ENCODE measurements around the gene CDKAL1. TPM values are rescaled to one million over a fixed set of nuclear protein-coding genes. Genes with fewer than 3 reads are reported as not detected.
"Not testable (repeated sequence)": the region's sequence is repeated elsewhere in the genome, so short reads cannot be mapped to it uniquely, and the experiment has no call there.

Gene CDKAL1
- total RNA-seq, 1 donor from 2014 or later: 9.6 TPM

- no peaks in the 10 kb centered on the region for H3K27me3 Mint-ChIP-seq (ENCODE audit: low read depth)
- H3K4me1 Mint-ChIP-seq (ENCODE audit: low read depth): no peaks in the 10 kb centered on the region
- peaks cover 3% of the 10 kb centered on the region for H3K36me3 Mint-ChIP-seq (ENCODE audit: low read depth)
- DNase-seq (ENCODE audit: low spot score): no peak
- TF ChIP-seq CTCF (IDR thresholded peaks at IDR 0.05): no peak
- no peak overlapping the region for H3K4me3 Mint-ChIP-seq (ENCODE audit: unreplicated experiment)
- no peaks in the 10 kb centered on the region for H3K9me3 Mint-ChIP-seq (ENCODE audit: low read depth)
- no peak overlapping the region for H3K27ac Mint-ChIP-seq (ENCODE audit: unreplicated experiment)
These were observed 557.2 kb downstream of the CDKAL1 start for GRCh38 chr6:21091411-21091810.

GRCh38 chr6:21092231-21092772 lies 558.0 kb downstream of the CDKAL1 start:
- not testable (repeated sequence) for H3K27me3 Mint-ChIP-seq (ENCODE audit: low read depth); H3K27ac Mint-ChIP-seq (ENCODE audit: unreplicated experiment); H3K4me3 Mint-ChIP-seq (ENCODE audit: unreplicated experiment); DNase-seq (ENCODE audit: low spot score); H3K9me3 Mint-ChIP-seq (ENCODE audit: low read depth); H3K36me3 Mint-ChIP-seq (ENCODE audit: low read depth); H3K4me1 Mint-ChIP-seq (ENCODE audit: low read depth)

GRCh38 chr6:21095462-21095861 lies 561.2 kb downstream of the CDKAL1 start:
- peaks cover 3% of the 10 kb centered on the region for H3K36me3 Mint-ChIP-seq (ENCODE audit: low read depth)
- H3K4me3 Mint-ChIP-seq (ENCODE audit: unreplicated experiment): no peak overlapping the region
- no peak for TF ChIP-seq CTCF (IDR thresholded peaks at IDR 0.05)
- no peak for DNase-seq (ENCODE audit: low spot score)
- no peaks in the 10 kb centered on the region for H3K27me3 Mint-ChIP-seq (ENCODE audit: low read depth)
- H3K27ac Mint-ChIP-seq (ENCODE audit: unreplicated experiment): no peak overlapping the region
- H3K9me3 Mint-ChIP-seq (ENCODE audit: low read depth): no peaks in the 10 kb centered on the region
- H3K4me1 Mint-ChIP-seq (ENCODE audit: low read depth): no peaks in the 10 kb centered on the region

- Mint-ChIP-seq H3K4me3 (ENCODE audit: unreplicated experiment) (no peak overlapping the region), H3K27ac (ENCODE audit: unreplicated experiment) (no peak overlapping the region), H3K4me1 (ENCODE audit: low read depth) (no peaks in the 10 kb centered on the region), H3K9me3 (ENCODE audit: low read depth) (no peaks in the 10 kb centered on the region), H3K27me3 (ENCODE audit: low read depth) (no peaks in the 10 kb centered on the region), H3K36me3 (ENCODE audit: low read depth) (peaks cover 2% of the 10 kb centered on the region)
- no peak for TF ChIP-seq CTCF (IDR thresholded peaks at IDR 0.05)
- DNase-seq (ENCODE audit: low spot score): no peak
These were observed 563.9 kb downstream of the CDKAL1 start for GRCh38 chr6:21098134-21098533.

- Mint-ChIP-seq H3K27ac (ENCODE audit: unreplicated experiment) (no peak overlapping the region), H3K27me3 (ENCODE audit: low read depth) (no peaks in the 10 kb centered on the region), H3K4me1 (ENCODE audit: low read depth) (no peaks in the 10 kb centered on the region), H3K4me3 (ENCODE audit: unreplicated experiment) (no peak overlapping the region), H3K36me3 (ENCODE audit: low read depth) (no peaks in the 10 kb centered on the region), H3K9me3 (ENCODE audit: low read depth) (no peaks in the 10 kb centered on the region)
- no peak for TF ChIP-seq CTCF (IDR thresholded peaks at IDR 0.05)
- no peak for DNase-seq (ENCODE audit: low spot score)
These were observed 564.5 kb downstream of the CDKAL1 start for GRCh38 chr6:21098744-21099143.
